HEK293 (cell line): ENCODE results near the gene MRRF.

Experiments
- CTCF ChIP-seq: fragments of 450-650 bp; formaldehyde crosslinking; IDR thresholded peaks from 2 replicates; pipeline ENCODE4 v1.5.1; 2016; ENCODE audit warnings: missing biosample characterization, missing genetic modification characterization
- SP2 ChIP-seq: fragments of 450-650 bp; formaldehyde crosslinking; IDR thresholded peaks from 2 replicates; pipeline ENCODE4 v1.5.1; 2016; ENCODE audit warnings: missing biosample characterization, missing genetic modification characterization
- ZBTB26 ChIP-seq: fragments of 450-650 bp; formaldehyde crosslinking; optimal IDR thresholded peaks from 2 replicates; pipeline ENCODE3; 2016; ENCODE audit warnings: missing biosample characterization, mild to moderate bottlenecking, missing genetic modification characterization
- ZNF133 ChIP-seq: fragments of 450-650 bp; formaldehyde crosslinking; IDR thresholded peaks from 2 replicates; pipeline ENCODE4 v1.5.1; 2016; ENCODE audit warnings: missing biosample characterization, missing genetic modification characterization
- ZNF157 ChIP-seq: fragments of 450-650 bp; formaldehyde crosslinking; IDR thresholded peaks from 2 replicates; pipeline ENCODE4 v1.5.1; 2016; ENCODE audit warnings: missing biosample characterization, missing genetic modification characterization
- ZNF394 ChIP-seq: fragments of 450-650 bp; formaldehyde crosslinking; IDR thresholded peaks from 2 replicates; pipeline ENCODE4 v1.5.1; 2016; ENCODE audit warnings: missing biosample characterization, missing genetic modification characterization, mild to moderate bottlenecking, moderate library complexity, borderline replicate concordance
- ZNF398 ChIP-seq: fragments of 450-650 bp; formaldehyde crosslinking; IDR thresholded peaks from 2 replicates; pipeline ENCODE4 v1.5.1; 2017; ENCODE audit warnings: missing biosample characterization, missing genetic modification characterization
- ZNF692 ChIP-seq: fragments of 450-650 bp; formaldehyde crosslinking; IDR thresholded peaks from 2 replicates; pipeline ENCODE4 v1.5.1; 2016; ENCODE audit warnings: missing biosample characterization, missing genetic modification characterization
- ZNF76 ChIP-seq: fragments of 450-650 bp; formaldehyde crosslinking; IDR thresholded peaks from 2 replicates; pipeline ENCODE4; 2016; ENCODE audit warnings: low read depth, missing biosample characterization, missing genetic modification characterization, borderline replicate concordance
- TF ChIP-seq, protein P1 (sequence below): fragments of 450-650 bp; formaldehyde crosslinking; IDR thresholded peaks from 2 replicates; pipeline ENCODE4 v1.5.1; 2016; ENCODE audit warnings: missing biosample characterization, missing genetic modification characterization
- TF ChIP-seq, protein P2 (sequence below): fragments of 450-650 bp; formaldehyde crosslinking; IDR thresholded peaks from 2 replicates; pipeline ENCODE4 v1.5.1; 2016; ENCODE audit warnings: missing biosample characterization, missing genetic modification characterization

DNA sequence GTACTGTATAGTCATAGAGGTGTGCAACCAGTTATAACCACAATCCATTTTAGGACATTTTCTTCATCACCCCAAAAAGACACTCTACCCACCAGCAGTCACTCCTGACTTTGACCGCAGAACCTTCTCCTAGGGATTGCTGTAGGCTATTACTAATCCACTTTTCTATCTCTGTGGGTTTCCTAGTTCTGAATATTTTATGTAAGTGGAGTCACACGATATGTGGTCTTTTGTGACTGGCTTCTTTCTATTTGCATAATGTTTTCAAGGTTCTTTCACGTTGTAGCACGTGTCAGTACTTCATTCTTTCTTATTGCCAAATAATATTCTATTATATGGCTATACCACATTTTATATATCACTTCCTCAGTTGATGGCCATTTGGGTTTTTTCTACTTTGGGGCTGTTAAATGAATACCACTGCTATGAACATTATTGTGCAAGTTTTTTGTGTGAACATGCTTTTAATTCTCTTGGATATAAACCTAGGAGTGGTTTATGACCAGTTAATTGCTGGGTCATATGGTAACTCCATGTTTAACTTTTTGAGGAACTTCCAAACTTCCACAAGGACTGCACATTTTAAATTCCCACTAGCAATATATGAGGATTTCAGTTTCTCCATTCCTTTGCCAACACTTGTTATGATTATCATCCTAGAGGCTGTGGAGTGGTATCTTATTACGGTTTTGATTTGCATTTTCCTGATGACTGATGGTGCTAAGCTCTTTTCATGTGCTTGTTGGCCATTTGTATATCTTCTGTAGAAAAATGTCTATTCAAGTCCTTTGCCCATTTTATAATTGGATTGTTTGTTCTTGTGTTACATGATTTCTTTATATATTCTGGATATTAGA lies 37.8 kb downstream of the MRRF start:
- TF ChIP-seq ZNF76 (tag by site-specific recombination) (no peak), CTCF (tag by site-specific recombination) (no peak), ZBTB26 (tag by site-specific recombination) (no peak), ZNF133 (tag by site-specific recombination) (no peak), ZNF157 (tag by site-specific recombination) (no peak), ZNF692 (tag by site-specific recombination) (no peak), SP2 (tag by site-specific recombination) (no peak), ZNF398 (tag by site-specific recombination) (no peak), ZNF394 (no peak)
- TF ChIP-seq, protein P1, sequence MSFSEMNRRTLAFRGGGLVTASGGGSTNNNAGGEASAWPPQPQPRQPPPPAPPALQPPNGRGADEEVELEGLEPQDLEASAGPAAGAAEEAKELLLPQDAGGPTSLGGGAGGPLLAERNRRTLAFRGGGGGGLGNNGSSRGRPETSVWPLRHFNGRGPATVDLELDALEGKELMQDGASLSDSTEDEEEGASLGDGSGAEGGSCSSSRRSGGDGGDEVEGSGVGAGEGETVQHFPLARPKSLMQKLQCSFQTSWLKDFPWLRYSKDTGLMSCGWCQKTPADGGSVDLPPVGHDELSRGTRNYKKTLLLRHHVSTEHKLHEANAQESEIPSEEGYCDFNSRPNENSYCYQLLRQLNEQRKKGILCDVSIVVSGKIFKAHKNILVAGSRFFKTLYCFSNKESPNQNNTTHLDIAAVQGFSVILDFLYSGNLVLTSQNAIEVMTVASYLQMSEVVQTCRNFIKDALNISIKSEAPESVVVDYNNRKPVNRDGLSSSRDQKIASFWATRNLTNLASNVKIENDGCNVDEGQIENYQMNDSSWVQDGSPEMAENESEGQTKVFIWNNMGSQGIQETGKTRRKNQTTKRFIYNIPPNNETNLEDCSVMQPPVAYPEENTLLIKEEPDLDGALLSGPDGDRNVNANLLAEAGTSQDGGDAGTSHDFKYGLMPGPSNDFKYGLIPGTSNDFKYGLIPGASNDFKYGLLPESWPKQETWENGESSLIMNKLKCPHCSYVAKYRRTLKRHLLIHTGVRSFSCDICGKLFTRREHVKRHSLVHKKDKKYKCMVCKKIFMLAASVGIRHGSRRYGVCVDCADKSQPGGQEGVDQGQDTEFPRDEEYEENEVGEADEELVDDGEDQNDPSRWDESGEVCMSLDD (tag by site-specific recombination): no peak
- TF ChIP-seq, protein P2, sequence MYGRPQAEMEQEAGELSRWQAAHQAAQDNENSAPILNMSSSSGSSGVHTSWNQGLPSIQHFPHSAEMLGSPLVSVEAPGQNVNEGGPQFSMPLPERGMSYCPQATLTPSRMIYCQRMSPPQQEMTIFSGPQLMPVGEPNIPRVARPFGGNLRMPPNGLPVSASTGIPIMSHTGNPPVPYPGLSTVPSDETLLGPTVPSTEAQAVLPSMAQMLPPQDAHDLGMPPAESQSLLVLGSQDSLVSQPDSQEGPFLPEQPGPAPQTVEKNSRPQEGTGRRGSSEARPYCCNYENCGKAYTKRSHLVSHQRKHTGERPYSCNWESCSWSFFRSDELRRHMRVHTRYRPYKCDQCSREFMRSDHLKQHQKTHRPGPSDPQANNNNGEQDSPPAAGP (tag by site-specific recombination): no peak
